Hepatocyte (in vitro differentiated cells): ENCODE measurements around the gene LPP. TPM values are rescaled to one million over a fixed set of nuclear protein-coding genes. Genes with fewer than 3 reads are reported as not detected.

Experiments
- DNase-seq: peaks from one replicate; pipeline ENCODE4 v3.0.0-alpha.2; 2016; ENCODE audit warnings: low spot score
- H2AFZ ChIP-seq: fragments of 200-600 bp; sonication (generic); 2 replicates; pipeline ENCODE4 v1.6.0; 2016; ENCODE audit warnings: antibody characterized with exemption, mild to moderate bottlenecking
- H3K27ac ChIP-seq: fragments of 200-600 bp; sonication (generic); 2 replicates; pipeline ENCODE4 v1.5.1; 2016; ENCODE audit warnings: mild to moderate bottlenecking
- H3K27me3 ChIP-seq: fragments of 200-600 bp; sonication (generic); 2 replicates; pipeline ENCODE4 v1.6.1; 2016
- H3K36me3 ChIP-seq: fragments of 200-600 bp; sonication (generic); replicated peaks from 2 replicates; pipeline ENCODE4 v1.5.1; 2016; ENCODE audit warnings: low read depth; ENCODE audit not compliant: insufficient read depth
- H3K4me1 ChIP-seq: fragments of 200-600 bp; sonication (generic); 2 replicates; pipeline ENCODE4 v1.5.1; 2016; ENCODE audit warnings: mild to moderate bottlenecking, moderate library complexity; ENCODE audit not compliant: insufficient read depth
- H3K4me2 ChIP-seq: fragments of 200-600 bp; sonication (generic); 2 replicates; pipeline ENCODE4 v1.6.0; 2016
- H3K4me3 ChIP-seq: fragments of 200-600 bp; sonication (generic); 2 replicates; pipeline ENCODE4 v1.5.1; 2016; ENCODE audit warnings: mild to moderate bottlenecking
- H3K79me2 ChIP-seq: fragments of 200-600 bp; sonication (generic); 2 replicates; pipeline ENCODE4 v1.6.0; 2017; ENCODE audit warnings: mild to moderate bottlenecking
- H3K9me2 ChIP-seq: fragments of 200-600 bp; sonication (generic); replicated peaks from 2 replicates; pipeline ENCODE4 v1.6.0; 2017; ENCODE audit warnings: mild to moderate bottlenecking; ENCODE audit not compliant: insufficient read depth
- H3K9me3 ChIP-seq: fragments of 200-600 bp; sonication (generic); 2 replicates; pipeline ENCODE4 v1.5.1; 2016; ENCODE audit warnings: low read depth, mild to moderate bottlenecking
- H4K20me1 ChIP-seq: fragments of 200-600 bp; sonication (generic); 2 replicates; pipeline ENCODE4 v1.6.0; 2016; ENCODE audit warnings: mild to moderate bottlenecking; ENCODE audit not compliant: insufficient read depth, poor library complexity, severe bottlenecking
- EZH2 ChIP-seq: fragments of 200-600 bp; sonication (generic); IDR thresholded peaks from 2 replicates; pipeline ENCODE4 v1.6.1; 2016; ENCODE audit warnings: antibody characterized with exemption, mild to moderate bottlenecking, borderline replicate concordance
- EZH2phosphoT487 ChIP-seq: fragments of 200-600 bp; sonication (generic); IDR thresholded peaks from one replicate; pipeline ENCODE4 v1.6.1; 2018; ENCODE audit warnings: antibody characterized with exemption, mild to moderate bottlenecking, low read depth, moderate library complexity; ENCODE audit not compliant: unreplicated experiment, severe bottlenecking
- WGBS: methylation state at CpG from one replicate; pipeline ENCODE4 v1.1.6; 2016; ENCODE audit warnings: low lambda C conversion rate; ENCODE audit errors: missing lambda C conversion rate; 5-methylcytosine and 5-hydroxymethylcytosine counted together
- polyA plus RNA-seq: library from polyadenylated mRNA; unstranded; fragments of >200 nt; fragmentation: Nextera tagmentation; extraction: Ambion mirVana; gene quantifications from 2 replicates; pipeline ENCODE4 v1.2.1, GENCODE V29; 2016
- total RNA-seq: library from RNA; depleted of rRNA; stranded (reverse); fragments of >200 nt; gene quantifications from 2 replicates; pipeline ENCODE4 v1.2.3, GENCODE V29; 2014
- TF ChIP-seq, protein P1 (sequence below): fragments of 200-600 bp; sonication (generic); IDR thresholded peaks from 2 replicates; pipeline ENCODE4 v1.5.1; 2016; ENCODE audit warnings: antibody characterized with exemption, mild to moderate bottlenecking; ENCODE audit not compliant: poor library complexity

LPP gene
- total and polyA plus RNA-seq, 2 experiments from 2014 or later = 53.2 to 73.8 TPM

DNA sequence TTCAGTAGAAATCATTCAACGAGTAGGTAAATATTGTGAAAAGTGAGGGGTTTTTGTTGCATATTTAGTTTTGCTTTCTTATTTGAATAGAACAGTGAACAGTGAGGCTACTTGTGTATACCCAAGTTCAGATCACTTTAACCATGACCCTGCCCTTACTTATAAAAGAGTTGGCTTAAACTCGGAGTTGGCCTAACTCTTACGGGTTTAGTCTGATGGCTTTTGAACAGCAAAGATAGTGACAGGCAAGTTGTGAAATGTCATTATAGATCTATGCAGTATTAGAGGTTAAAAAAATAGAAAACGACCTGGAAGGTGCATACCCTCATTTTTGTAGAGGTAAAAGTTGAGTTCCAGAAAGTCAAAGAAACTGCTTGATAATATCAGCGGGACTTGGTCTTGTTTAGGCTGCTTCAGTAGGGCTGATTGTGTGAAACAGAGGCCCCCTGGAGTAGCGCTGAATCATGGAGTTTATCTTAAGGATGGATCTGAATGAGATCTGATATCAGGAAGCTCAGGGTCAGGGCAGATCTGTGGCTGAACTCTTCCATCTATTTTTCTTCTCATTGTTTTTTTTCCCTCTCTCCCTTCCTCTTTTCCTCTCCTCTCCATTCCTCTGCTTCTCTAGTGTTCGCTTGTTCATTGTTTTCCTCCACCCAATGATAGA, 359.8 kb downstream of the LPP start:
- no peak for TF ChIP-seq EZH2phosphoT487
- TF ChIP-seq EZH2 = no peak
- TF ChIP-seq, protein P1, sequence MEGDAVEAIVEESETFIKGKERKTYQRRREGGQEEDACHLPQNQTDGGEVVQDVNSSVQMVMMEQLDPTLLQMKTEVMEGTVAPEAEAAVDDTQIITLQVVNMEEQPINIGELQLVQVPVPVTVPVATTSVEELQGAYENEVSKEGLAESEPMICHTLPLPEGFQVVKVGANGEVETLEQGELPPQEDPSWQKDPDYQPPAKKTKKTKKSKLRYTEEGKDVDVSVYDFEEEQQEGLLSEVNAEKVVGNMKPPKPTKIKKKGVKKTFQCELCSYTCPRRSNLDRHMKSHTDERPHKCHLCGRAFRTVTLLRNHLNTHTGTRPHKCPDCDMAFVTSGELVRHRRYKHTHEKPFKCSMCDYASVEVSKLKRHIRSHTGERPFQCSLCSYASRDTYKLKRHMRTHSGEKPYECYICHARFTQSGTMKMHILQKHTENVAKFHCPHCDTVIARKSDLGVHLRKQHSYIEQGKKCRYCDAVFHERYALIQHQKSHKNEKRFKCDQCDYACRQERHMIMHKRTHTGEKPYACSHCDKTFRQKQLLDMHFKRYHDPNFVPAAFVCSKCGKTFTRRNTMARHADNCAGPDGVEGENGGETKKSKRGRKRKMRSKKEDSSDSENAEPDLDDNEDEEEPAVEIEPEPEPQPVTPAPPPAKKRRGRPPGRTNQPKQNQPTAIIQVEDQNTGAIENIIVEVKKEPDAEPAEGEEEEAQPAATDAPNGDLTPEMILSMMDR = no peak
- Histone ChIP-seq H3K9me3 (no peaks in the 10 kb centered on the region), H3K4me2 (no peak overlapping the region), H3K79me2 (peaks cover 19% of the 10 kb centered on the region), H3K27ac (no peak overlapping the region), H3K36me3 (no peaks in the 10 kb centered on the region), H3K9me2 (no peaks in the 10 kb centered on the region), H2AFZ (no peak overlapping the region), H3K4me3 (no peak overlapping the region), H3K4me1 (no peaks in the 10 kb centered on the region), H4K20me1 (no peaks in the 10 kb centered on the region), H3K27me3 (no peaks in the 10 kb centered on the region)
- DNase-seq = no peak
- 80% methylated on average over 7 of the region's 7 CpGs for WGBS

DNA sequence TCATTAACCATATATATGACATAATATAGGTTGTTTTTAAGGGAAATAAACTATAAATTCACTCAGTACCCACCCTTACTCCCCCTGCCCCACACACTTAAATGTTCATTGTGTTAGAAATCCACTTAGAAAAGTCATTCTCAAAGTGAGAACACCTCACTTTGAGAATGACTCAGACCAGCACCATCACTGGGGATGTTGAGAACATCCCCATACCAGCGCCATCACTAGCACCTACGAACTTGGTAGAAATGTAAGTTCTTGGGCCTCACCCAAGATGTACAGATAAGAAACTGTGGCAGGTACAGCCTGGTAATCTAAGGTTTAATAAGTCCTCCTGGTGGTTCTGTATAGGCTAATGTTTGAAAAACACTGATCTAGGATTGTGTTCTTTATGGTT, 362.6 kb downstream of the LPP start:
- 100% methylated on average over 2 of the region's 2 CpGs for WGBS
- no peaks in the 10 kb centered on the region for H3K9me3 ChIP-seq
- TF ChIP-seq, protein P1 = no peak
- TF ChIP-seq EZH2 (no peak), EZH2phosphoT487 (no peak)
- H3K4me1 ChIP-seq = no peaks in the 10 kb centered on the region
- H4K20me1 ChIP-seq = no peaks in the 10 kb centered on the region
- no peak for DNase-seq
- no peaks in the 10 kb centered on the region for H3K36me3 ChIP-seq
- H3K27me3 ChIP-seq = no peaks in the 10 kb centered on the region
- no peak overlapping the region for H3K4me3 ChIP-seq
- H3K27ac ChIP-seq = no peak overlapping the region
- no peaks in the 10 kb centered on the region for H3K9me2 ChIP-seq
- H2AFZ ChIP-seq = no peak overlapping the region
- H3K79me2 ChIP-seq = peaks cover 35% of the 10 kb centered on the region
- H3K4me2 ChIP-seq = no peak overlapping the region

DNA sequence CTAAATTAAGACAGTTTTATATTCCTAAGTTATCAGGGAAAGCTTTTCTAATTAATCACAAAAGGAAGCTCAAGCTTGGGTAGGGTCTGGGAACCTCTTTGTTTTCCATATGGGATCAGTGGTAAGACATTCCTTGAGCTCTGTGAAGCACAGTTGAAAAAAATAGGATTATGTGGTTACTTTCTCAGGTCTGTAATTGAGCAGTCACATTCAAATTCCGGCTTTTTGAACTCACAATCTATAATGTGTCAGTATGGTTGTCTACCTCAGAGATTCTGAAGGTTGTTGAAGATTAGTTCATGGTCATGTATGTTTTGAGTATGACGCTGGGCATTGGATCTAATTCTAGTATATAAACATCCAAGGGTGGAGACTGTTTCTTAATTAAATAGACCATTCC, 364.5 kb downstream of the LPP start:
- Histone ChIP-seq H3K9me2 (no peaks in the 10 kb centered on the region), H3K27me3 (no peaks in the 10 kb centered on the region), H3K27ac (peak overlapping the region; percentile 31), H2AFZ (no peak overlapping the region), H3K4me3 (no peak overlapping the region), H3K36me3 (no peaks in the 10 kb centered on the region), H3K79me2 (peaks cover 33% of the 10 kb centered on the region), H4K20me1 (no peaks in the 10 kb centered on the region), H3K4me1 (no peaks in the 10 kb centered on the region), H3K4me2 (no peak overlapping the region), H3K9me3 (no peaks in the 10 kb centered on the region)
- 80% methylated on average over 2 of the region's 2 CpGs for WGBS
- TF ChIP-seq EZH2 = no peak
- TF ChIP-seq, protein P1 = no peak
- no peak for TF ChIP-seq EZH2phosphoT487
- no peak for DNase-seq
